Measurements from ENCODE around the gene SORCS2. TPM values are rescaled to one million over a fixed set of nuclear protein-coding genes. Genes with fewer than 3 reads are reported as not detected.

SORCS2 gene
- total RNA-seq, 6 donors from 2014 or later = 2.2 to 28.3 (median 7.2) TPM

DNA sequence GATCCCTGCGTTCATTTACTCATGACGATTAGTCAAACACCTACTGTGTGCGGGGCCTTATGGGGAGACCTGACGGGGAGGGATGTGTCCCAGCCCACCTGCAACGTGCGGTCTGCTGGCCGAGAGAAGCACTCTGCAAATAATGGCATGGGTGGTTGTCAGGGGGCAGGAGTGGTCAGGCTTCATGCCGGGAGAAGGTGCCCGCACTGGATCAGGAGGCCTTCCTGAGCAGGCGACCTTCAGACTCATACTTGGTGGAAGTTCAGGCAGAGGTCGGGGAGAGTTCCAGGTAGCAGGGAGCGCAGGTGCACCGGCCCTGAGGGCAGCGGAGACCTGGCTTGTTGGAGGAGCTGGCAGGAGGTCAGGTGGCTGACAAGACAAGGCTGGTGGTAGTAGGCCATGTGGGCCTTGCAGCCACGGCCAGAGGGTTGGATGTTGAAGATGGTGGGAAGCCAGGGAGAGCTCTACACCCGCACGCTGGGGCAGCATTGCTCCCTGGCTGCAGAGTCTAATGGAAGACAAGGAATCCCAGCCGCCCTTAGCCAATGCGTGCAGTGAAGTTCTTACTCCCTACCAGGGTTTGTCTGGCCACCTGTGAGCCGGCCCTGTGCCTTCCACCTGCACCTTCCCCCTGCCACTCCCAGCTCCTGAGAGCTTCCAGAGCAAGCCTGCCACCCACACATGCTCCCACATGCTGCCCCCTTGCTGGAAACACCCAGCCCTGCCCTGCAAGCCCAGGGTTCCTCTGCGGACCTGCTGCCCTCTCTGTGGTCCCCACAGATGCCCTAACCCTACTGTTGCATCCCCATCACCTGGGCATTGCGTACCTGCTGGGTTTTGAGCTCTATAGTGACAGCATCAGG lies 145.1 kb downstream of the SORCS2 start:
- Histone ChIP-seq H3K9me3 (no peaks in the 10 kb centered on the region), H3K27ac (no peak overlapping the region), H3K27me3 (no peaks in the 10 kb centered on the region), H3K4me1 (peaks cover 0 to 13% (median 5%) of the 10 kb centered on the region in 4 donors), H3K4me3 (no peak overlapping the region), H3K36me3 (no peaks in the 10 kb centered on the region)
- WGBS, 2 donors = 87 to 89% methylated on average over 19 to 21 of the region's 22 CpGs
- ATAC-seq (ENCODE audit: low FRiP score in 2 of 2) (no peak), DNase-seq (no peak)
- no peak for TF ChIP-seq POLR2AphosphoS5 (IDR thresholded peaks at IDR 0.05)
- no peak for TF ChIP-seq EP300 (IDR thresholded peaks at IDR 0.05)
- TF ChIP-seq, protein P1, sequence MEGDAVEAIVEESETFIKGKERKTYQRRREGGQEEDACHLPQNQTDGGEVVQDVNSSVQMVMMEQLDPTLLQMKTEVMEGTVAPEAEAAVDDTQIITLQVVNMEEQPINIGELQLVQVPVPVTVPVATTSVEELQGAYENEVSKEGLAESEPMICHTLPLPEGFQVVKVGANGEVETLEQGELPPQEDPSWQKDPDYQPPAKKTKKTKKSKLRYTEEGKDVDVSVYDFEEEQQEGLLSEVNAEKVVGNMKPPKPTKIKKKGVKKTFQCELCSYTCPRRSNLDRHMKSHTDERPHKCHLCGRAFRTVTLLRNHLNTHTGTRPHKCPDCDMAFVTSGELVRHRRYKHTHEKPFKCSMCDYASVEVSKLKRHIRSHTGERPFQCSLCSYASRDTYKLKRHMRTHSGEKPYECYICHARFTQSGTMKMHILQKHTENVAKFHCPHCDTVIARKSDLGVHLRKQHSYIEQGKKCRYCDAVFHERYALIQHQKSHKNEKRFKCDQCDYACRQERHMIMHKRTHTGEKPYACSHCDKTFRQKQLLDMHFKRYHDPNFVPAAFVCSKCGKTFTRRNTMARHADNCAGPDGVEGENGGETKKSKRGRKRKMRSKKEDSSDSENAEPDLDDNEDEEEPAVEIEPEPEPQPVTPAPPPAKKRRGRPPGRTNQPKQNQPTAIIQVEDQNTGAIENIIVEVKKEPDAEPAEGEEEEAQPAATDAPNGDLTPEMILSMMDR (IDR thresholded peaks at IDR 0.05) = no peak
- no peak for TF ChIP-seq POLR2A (IDR thresholded peaks at IDR 0.05)

DNA sequence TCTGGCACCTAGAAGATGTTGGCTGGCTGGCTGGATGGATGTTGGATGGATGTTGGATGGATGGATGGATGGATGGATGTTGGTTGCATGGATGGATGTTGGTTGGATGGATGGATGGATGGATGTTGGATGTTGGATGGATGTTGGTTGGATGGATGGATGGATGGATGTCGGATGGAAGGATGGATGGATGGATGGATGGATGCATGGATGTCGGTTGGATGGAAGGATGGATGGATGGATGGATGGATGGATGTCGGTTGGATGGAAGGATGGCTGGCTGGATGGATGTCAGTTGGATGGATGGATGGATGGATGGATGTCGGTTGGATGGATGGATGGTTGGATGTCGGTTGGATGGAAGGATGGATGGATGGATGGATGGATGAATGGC lies 145.7 kb downstream of the SORCS2 start:
- Histone ChIP-seq H3K4me3 (no peak overlapping the region), H3K27me3 (no peaks in the 10 kb centered on the region), H3K36me3 (no peaks in the 10 kb centered on the region), H3K4me1 (peaks cover 0 to 13% (median 5%) of the 10 kb centered on the region in 4 donors), H3K27ac (no peak overlapping the region), H3K9me3 (no peaks in the 10 kb centered on the region)
- 95 to 97% methylated on average over 5 of the region's 5 CpGs for WGBS, 2 donors
- TF ChIP-seq, protein P1 (IDR thresholded peaks at IDR 0.05) = no peak
- TF ChIP-seq POLR2AphosphoS5 (IDR thresholded peaks at IDR 0.05) = no peak
- no peak for TF ChIP-seq EP300 (IDR thresholded peaks at IDR 0.05)
- TF ChIP-seq POLR2A (IDR thresholded peaks at IDR 0.05) = no peak
- DNase-seq = no peak
- ATAC-seq (ENCODE audit: low FRiP score in 2 of 2) = no peak

DNA sequence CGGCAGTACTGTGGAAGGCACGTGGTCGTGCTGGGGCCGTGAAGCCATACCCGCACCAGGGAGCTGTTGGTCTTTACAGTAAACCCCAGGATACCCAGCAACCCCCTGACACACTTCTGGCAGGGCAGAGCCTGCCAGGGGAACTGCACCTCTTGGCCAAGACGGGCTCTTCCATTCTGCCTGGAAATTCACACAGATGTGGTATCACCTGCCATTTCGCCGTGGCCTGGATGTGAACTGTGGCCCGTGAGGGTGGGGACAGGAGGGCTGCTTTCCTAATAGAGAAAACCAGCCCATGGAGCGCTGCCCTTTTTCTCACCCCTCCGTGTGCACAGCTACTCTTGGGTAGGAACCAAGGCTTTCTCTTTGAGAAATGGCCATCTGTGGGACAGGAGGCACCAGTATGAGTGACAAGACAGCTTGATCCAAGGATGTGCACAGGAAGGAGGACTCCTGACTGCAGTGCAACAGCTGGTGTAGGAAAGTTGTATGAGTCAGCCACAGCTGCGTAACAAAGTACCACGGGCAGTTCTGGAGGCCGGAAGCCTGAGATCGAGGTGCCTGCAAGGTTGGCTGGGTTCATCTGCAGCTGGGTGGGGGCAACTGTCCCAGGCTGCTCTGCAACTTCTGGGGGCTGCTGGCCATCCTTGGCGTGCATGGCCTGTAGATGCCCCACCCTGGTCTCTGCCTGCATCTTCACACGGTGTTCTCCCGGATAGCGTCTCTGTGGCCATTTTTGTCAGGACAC lies 146.7 kb downstream of the SORCS2 start:
- WGBS, 2 donors = 92 to 97% methylated on average over 16 to 19 of the region's 19 CpGs
- Histone ChIP-seq H3K36me3 (no peaks in the 10 kb centered on the region), H3K4me1 (peaks cover 0 to 13% (median 5%) of the 10 kb centered on the region in 4 donors), H3K27me3 (no peaks in the 10 kb centered on the region), H3K9me3 (no peaks in the 10 kb centered on the region), H3K4me3 (no peak overlapping the region), H3K27ac (no peak overlapping the region)
- TF ChIP-seq, protein P1 (IDR thresholded peaks at IDR 0.05) = no peak
- TF ChIP-seq POLR2A (IDR thresholded peaks at IDR 0.05) (no peak), EP300 (IDR thresholded peaks at IDR 0.05) (no peak), POLR2AphosphoS5 (IDR thresholded peaks at IDR 0.05) (no peak)
- ATAC-seq (ENCODE audit: low FRiP score in 2 of 2) (no peak), DNase-seq (no peak)

DNA sequence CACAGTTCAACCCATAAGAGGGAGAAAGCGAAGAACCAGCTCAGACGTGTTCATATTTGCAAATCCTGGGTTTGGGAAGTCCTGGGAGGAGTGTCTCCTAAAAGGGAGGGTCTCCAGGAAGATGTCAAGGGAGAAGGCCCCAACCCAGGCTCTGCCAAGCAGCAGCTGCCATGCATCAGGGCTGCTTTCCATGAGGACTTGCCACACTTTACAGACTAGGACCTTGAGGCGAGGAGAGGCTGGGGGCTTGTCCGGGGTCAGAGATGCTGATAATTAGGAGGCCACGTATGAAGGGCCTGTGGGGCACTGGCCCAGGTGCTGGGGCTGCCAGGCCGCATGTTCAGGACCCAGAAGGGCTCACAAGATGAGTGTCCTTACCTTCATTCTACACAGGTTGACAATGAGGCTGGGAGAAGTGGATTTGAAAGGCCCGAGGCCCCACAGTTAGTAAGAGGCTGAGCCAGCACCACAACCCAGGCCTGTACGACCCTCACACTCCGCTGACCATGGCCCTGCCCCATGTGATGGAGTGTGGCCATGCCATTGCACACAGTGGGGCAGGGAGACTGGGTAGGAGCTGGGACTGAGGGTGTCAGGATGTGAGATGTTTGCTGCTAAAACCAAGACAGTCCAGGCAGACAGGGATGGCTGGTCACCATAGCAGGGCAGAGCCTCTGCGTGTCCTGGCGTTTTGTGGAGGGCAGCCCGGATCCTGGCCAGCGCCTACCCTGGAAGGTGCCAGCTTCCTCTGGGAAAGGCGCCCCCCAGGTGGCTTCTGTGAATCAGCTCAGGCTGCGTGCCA lies 147.6 kb downstream of the SORCS2 start:
- H3K36me3 ChIP-seq = no peaks in the 10 kb centered on the region
- WGBS, 2 donors = 84 to 88% methylated on average over 7 to 10 of the region's 15 CpGs
- H3K4me1 ChIP-seq = peaks cover 0 to 11% (median 5%) of the 10 kb centered on the region in 4 donors
- H3K4me3 ChIP-seq = no peak overlapping the region
- no peak for TF ChIP-seq EP300 (IDR thresholded peaks at IDR 0.05)
- TF ChIP-seq POLR2A (IDR thresholded peaks at IDR 0.05) = no peak
- TF ChIP-seq, protein P1 (IDR thresholded peaks at IDR 0.05) = no peak
- no peak for TF ChIP-seq POLR2AphosphoS5 (IDR thresholded peaks at IDR 0.05)
- no peak for DNase-seq
- H3K9me3 ChIP-seq = no peaks in the 10 kb centered on the region
- H3K27me3 ChIP-seq = no peaks in the 10 kb centered on the region
- H3K27ac ChIP-seq = no peak overlapping the region
- no peak for ATAC-seq (ENCODE audit: low FRiP score in 2 of 2)
